Measurements from ENCODE around the gene RPUSD4. TPM values are rescaled to one million over a fixed set of nuclear protein-coding genes. Genes with fewer than 3 reads are reported as not detected.

RPUSD4 gene
- total and polyA plus RNA-seq, 2 donors (not counting 1 experiment from before 2014, with no cell fraction given) = 24.5 to 50.4 TPM

GRCh38 chr11:126214441-126214840 lies 3.0 kb upstream of the RPUSD4 start:
- Histone ChIP-seq H3K4me3 (ENCODE audit: control extremely low read depth in 1 of 5, extremely low read depth in 1 of 5, insufficient read depth in 1 of 5, low read depth in 2 of 5, low read length in 4 of 5) (no peak overlapping the region), H3K36me3 (replicated peaks in 1 of 2; ENCODE audit: control extremely low read depth in 1 of 2, control insufficient read depth in 1 of 2, extremely low read depth in 1 of 2, insufficient read depth in 2 of 2, low read length in 1 of 2) (peaks cover 0 to 6% of the 10 kb centered on the region in 2 experiments), H3K9ac (ENCODE audit: low read length) (no peak overlapping the region), H3K4me1 (ENCODE audit: control insufficient read depth in 2 of 2, insufficient read depth in 2 of 2, low read length in 2 of 2) (peaks cover 29 to 30% of the 10 kb centered on the region in 2 donors), H3K4me2 (replicated peaks; ENCODE audit: low read depth, low read length, poor library complexity, severe bottlenecking) (no peak overlapping the region), H2AFZ (ENCODE audit: insufficient read depth, low read depth, low read length, poor library complexity, severe bottlenecking) (no peak overlapping the region), H3K27ac (ENCODE audit: low read length in 2 of 2) (no peak overlapping the region), H3K27me3 (replicated peaks in 1 of 4; ENCODE audit: control extremely low read depth in 1 of 4, control insufficient read depth in 3 of 4, insufficient read depth in 4 of 4, low read length in 3 of 4) (no peaks in the 10 kb centered on the region), H3K79me2 (ENCODE audit: control insufficient read depth, insufficient read depth, low read length) (peaks cover 90% of the 10 kb centered on the region), H3K9me3 (ENCODE audit: control extremely low read depth in 1 of 3, control insufficient read depth in 2 of 3, insufficient read depth in 1 of 3, low read length in 2 of 3) (no peaks in the 10 kb centered on the region), H4K20me1 (ENCODE audit: control insufficient read depth, insufficient read depth, low read length, poor library complexity, severe bottlenecking) (peaks cover 8% of the 10 kb centered on the region)
- H3K27me3 Mint-ChIP-seq = no peaks in the 10 kb centered on the region
- ChIA-PET CTCF (no interaction called here), POLR2A (interaction anchor here (0.6 to 0.7 kb wide), 2 partner anchors 54 to 255 kb away, joined by 4 to 5 read pairs; no protein-coding TSS in a partner anchor)
- H3K4me1 Mint-ChIP-seq = peaks cover 45% of the 10 kb centered on the region
- no peak for ATAC-seq (ENCODE audit: low read depth)
- no peak overlapping the region for H3K27ac Mint-ChIP-seq
- TF ChIP-seq CTCF (IDR thresholded peaks at IDR 0.05) (no peak), EZH2 (IDR thresholded peaks at IDR 0.05; ENCODE audit: borderline replicate concordance, insufficient read depth, low read depth, low read length, poor library complexity, severe bottlenecking) (no peak)
- no CpG with 5 or more reads among the region's 2 CpGs for WGBS (ENCODE audit: insufficient coverage)
- intact Hi-C loops (cut with micrococcal nuclease) = no loop called here
- DNase-seq = no peak
- no peaks in the 10 kb centered on the region for H3K9me3 Mint-ChIP-seq (ENCODE audit: insufficient read depth)
- H3K4me3 Mint-ChIP-seq = no peak overlapping the region

- Histone ChIP-seq H3K9me3 (ENCODE audit: control extremely low read depth in 1 of 3, control insufficient read depth in 2 of 3, insufficient read depth in 1 of 3, low read length in 2 of 3) (no peaks in the 10 kb centered on the region), H3K4me2 (replicated peaks; ENCODE audit: low read depth, low read length, poor library complexity, severe bottlenecking) (peak overlapping the region; percentile 92), H2AFZ (ENCODE audit: insufficient read depth, low read depth, low read length, poor library complexity, severe bottlenecking) (peak overlapping the region; percentile 100), H4K20me1 (ENCODE audit: control insufficient read depth, insufficient read depth, low read length, poor library complexity, severe bottlenecking) (no peaks in the 10 kb centered on the region), H3K36me3 (replicated peaks in 1 of 2; ENCODE audit: control extremely low read depth in 1 of 2, control insufficient read depth in 1 of 2, extremely low read depth in 1 of 2, insufficient read depth in 2 of 2, low read length in 1 of 2) (peaks cover 1 to 23% of the 10 kb centered on the region in 2 experiments), H3K4me3 (ENCODE audit: control extremely low read depth in 1 of 5, extremely low read depth in 1 of 5, insufficient read depth in 1 of 5, low read depth in 2 of 5, low read length in 4 of 5) (peak overlapping the region; percentile 89 to 100 (median 99)), H3K27me3 (replicated peaks in 1 of 4; ENCODE audit: control extremely low read depth in 1 of 4, control insufficient read depth in 3 of 4, insufficient read depth in 4 of 4, low read length in 3 of 4) (no peaks in the 10 kb centered on the region), H3K9ac (ENCODE audit: low read length) (peak overlapping the region; percentile 98), H3K79me2 (ENCODE audit: control insufficient read depth, insufficient read depth, low read length) (peaks cover 70% of the 10 kb centered on the region), H3K27ac (ENCODE audit: low read length in 2 of 2) (peak overlapping the region in 1 of 2 donors; percentile 86), H3K4me1 (ENCODE audit: control insufficient read depth in 2 of 2, insufficient read depth in 2 of 2, low read length in 2 of 2) (peaks cover 19 to 21% of the 10 kb centered on the region in 2 donors)
- intact Hi-C loops (cut with micrococcal nuclease) = no loop called here
- WGBS (ENCODE audit: insufficient coverage) = 9% methylated on average over 10 of the region's 15 CpGs
- ATAC-seq (ENCODE audit: low read depth) = no peak
- POLR2A ChIA-PET = interaction anchor here (1.0 to 1.1 kb wide), 2 partner anchors 56 to 325 kb away, joined by 3 to 4 read pairs; partner anchors contain the start of genes FOXRED1, HYLS1 and SRPRA
- TF ChIP-seq CTCF (IDR thresholded peaks at IDR 0.05) = no peak
- no peak for TF ChIP-seq EZH2 (IDR thresholded peaks at IDR 0.05; ENCODE audit: borderline replicate concordance, insufficient read depth, low read depth, low read length, poor library complexity, severe bottlenecking)
- H3K9me3 Mint-ChIP-seq (ENCODE audit: insufficient read depth) = no peaks in the 10 kb centered on the region
- H3K4me1 Mint-ChIP-seq = peaks cover 34% of the 10 kb centered on the region
- H3K4me3 Mint-ChIP-seq = peak overlapping the region; percentile 99
- no peaks in the 10 kb centered on the region for H3K27me3 Mint-ChIP-seq
- peak overlapping the region; percentile 95 for H3K27ac Mint-ChIP-seq
- CTCF ChIA-PET = no interaction called here
- no peak for DNase-seq
These were observed 725 bp upstream of the RPUSD4 start for GRCh38 chr11:126212089-126212660.

Measured in B cell (primary cell).